ENCODE results near the gene PHETA1. TPM values are rescaled to one million over a fixed set of nuclear protein-coding genes. Genes with fewer than 3 reads are reported as not detected.

PHETA1 gene
- total and polyA plus RNA-seq, 2 of the 13 experiments (the other 11 are each of a cell fraction or from before 2014, with no cell fraction given) = 11.3 to 20.8 TPM

- TF ChIP-seq CCAR2 (optimal IDR thresholded peaks at IDR 0.05; ENCODE audit: low read depth, low read length) = no peak
- TF ChIP-seq PBX3 (CRISPR knock-in tag; IDR thresholded peaks at IDR 0.05; ENCODE audit: borderline replicate concordance) = no peak
- TF ChIP-seq POLR2AphosphoS5 (IDR thresholded peaks at IDR 0.05; ENCODE audit: low read depth, low read length) = peak; percentile 49
- no peak for TF ChIP-seq EED (CRISPR knock-in tag; IDR thresholded peaks at IDR 0.05)
- no peak for TF ChIP-seq PCBP1 (IDR thresholded peaks at IDR 0.05; ENCODE audit: borderline replicate concordance, low read depth, low read length)
- no peak; the same call in 1 of the 2 replicates for TF ChIP-seq ZNF614 (CRISPR knock-in tag; IDR thresholded peaks at IDR 0.05; ENCODE audit: borderline replicate concordance)
- no peak for TF ChIP-seq ZNF567 (CRISPR knock-in tag; IDR thresholded peaks at IDR 0.05; ENCODE audit: borderline replicate concordance)
- TF ChIP-seq, protein P1, sequence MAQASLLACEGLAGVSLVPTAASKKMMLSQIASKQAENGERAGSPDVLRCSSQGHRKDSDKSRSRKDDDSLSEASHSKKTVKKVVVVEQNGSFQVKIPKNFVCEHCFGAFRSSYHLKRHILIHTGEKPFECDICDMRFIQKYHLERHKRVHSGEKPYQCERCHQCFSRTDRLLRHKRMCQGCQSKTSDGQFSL (CRISPR knock-in tag; IDR thresholded peaks at IDR 0.05) = no peak
- TF ChIP-seq ZNF589 (CRISPR knock-in tag; conservative IDR thresholded peaks at IDR 0.05) = no peak
- no peak for TF ChIP-seq MIER2 (CRISPR knock-in tag; IDR thresholded peaks at IDR 0.05)
- no peak; the same call in 1 of the 2 replicates for TF ChIP-seq AHDC1 (CRISPR knock-in tag; IDR thresholded peaks at IDR 0.05; ENCODE audit: borderline replicate concordance)
- TF ChIP-seq ZFP36 (IDR thresholded peaks at IDR 0.05; ENCODE audit: borderline replicate concordance, low read depth, low read length, partially characterized antibody) = no peak
- TF ChIP-seq MLLT10 (CRISPR knock-in tag; IDR thresholded peaks at IDR 0.05) = no peak
- no peak for TF ChIP-seq HMG20A (CRISPR knock-in tag; IDR thresholded peaks at IDR 0.05; ENCODE audit: borderline replicate concordance)
- no peak for TF ChIP-seq ZBTB34 (CRISPR knock-in tag; IDR thresholded peaks at IDR 0.05)
- TF ChIP-seq, protein P2, sequence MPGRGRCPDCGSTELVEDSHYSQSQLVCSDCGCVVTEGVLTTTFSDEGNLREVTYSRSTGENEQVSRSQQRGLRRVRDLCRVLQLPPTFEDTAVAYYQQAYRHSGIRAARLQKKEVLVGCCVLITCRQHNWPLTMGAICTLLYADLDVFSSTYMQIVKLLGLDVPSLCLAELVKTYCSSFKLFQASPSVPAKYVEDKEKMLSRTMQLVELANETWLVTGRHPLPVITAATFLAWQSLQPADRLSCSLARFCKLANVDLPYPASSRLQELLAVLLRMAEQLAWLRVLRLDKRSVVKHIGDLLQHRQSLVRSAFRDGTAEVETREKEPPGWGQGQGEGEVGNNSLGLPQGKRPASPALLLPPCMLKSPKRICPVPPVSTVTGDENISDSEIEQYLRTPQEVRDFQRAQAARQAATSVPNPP (CRISPR knock-in tag; IDR thresholded peaks at IDR 0.05) = no peak
- TF ChIP-seq RBAK (CRISPR knock-in tag; IDR thresholded peaks at IDR 0.05) = no peak
- no peak for TF ChIP-seq PHF5A (CRISPR knock-in tag; IDR thresholded peaks at IDR 0.05; ENCODE audit: low read depth, unreplicated experiment)
- TF ChIP-seq ZNF232 (CRISPR knock-in tag; IDR thresholded peaks at IDR 0.05; ENCODE audit: borderline replicate concordance) = no peak
- no peak for TF ChIP-seq PPARG (CRISPR knock-in tag; conservative IDR thresholded peaks at IDR 0.05)
- no peak for TF ChIP-seq KDM6A (CRISPR knock-in tag; IDR thresholded peaks at IDR 0.05; ENCODE audit: low read depth)
Observed at GRCh38 chr12:111368788-111369495, at the start of gene PHETA1 (continued).
